Panc1 (cell line): Measurements from ENCODE around the gene PAPSS1.

Source experiments
- CTCF ChIP-seq: fragments of 450-650 bp; IDR thresholded peaks from 2 replicates; pipeline ENCODE4 v1.5.1; 2017; ENCODE audit warnings: mild to moderate bottlenecking
- TF ChIP-seq, protein P1 (sequence below), 2 experiments: IDR thresholded peaks; 2 replicates each; pipeline ENCODE4 v1.6.1; 2011 to 2012; ENCODE audit warnings: low read depth in 2 of 2, control low read depth in 1 of 2, low read length in 1 of 2, mild to moderate bottlenecking in 1 of 2, moderate library complexity in 1 of 2; ENCODE audit not compliant: insufficient read depth in 1 of 2

- no peak for TF ChIP-seq CTCF
- TF ChIP-seq, protein P1, sequence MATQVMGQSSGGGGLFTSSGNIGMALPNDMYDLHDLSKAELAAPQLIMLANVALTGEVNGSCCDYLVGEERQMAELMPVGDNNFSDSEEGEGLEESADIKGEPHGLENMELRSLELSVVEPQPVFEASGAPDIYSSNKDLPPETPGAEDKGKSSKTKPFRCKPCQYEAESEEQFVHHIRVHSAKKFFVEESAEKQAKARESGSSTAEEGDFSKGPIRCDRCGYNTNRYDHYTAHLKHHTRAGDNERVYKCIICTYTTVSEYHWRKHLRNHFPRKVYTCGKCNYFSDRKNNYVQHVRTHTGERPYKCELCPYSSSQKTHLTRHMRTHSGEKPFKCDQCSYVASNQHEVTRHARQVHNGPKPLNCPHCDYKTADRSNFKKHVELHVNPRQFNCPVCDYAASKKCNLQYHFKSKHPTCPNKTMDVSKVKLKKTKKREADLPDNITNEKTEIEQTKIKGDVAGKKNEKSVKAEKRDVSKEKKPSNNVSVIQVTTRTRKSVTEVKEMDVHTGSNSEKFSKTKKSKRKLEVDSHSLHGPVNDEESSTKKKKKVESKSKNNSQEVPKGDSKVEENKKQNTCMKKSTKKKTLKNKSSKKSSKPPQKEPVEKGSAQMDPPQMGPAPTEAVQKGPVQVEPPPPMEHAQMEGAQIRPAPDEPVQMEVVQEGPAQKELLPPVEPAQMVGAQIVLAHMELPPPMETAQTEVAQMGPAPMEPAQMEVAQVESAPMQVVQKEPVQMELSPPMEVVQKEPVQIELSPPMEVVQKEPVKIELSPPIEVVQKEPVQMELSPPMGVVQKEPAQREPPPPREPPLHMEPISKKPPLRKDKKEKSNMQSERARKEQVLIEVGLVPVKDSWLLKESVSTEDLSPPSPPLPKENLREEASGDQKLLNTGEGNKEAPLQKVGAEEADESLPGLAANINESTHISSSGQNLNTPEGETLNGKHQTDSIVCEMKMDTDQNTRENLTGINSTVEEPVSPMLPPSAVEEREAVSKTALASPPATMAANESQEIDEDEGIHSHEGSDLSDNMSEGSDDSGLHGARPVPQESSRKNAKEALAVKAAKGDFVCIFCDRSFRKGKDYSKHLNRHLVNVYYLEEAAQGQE (IDR thresholded peaks at IDR 0.05; ENCODE audit: insufficient read depth in 1 of 2, low read depth in 2 of 2, low read length in 1 of 2), result no peak
Measured at GRCh38 chr4:107619066-107619465, 101.0 kb downstream of the PAPSS1 start.
